Thyroid gland (tissue), 4 donors: ENCODE results near the gene ATAD3C. TPM values are rescaled to one million over a fixed set of nuclear protein-coding genes. Genes with fewer than 3 reads are reported as not detected.

Experiments
- DNase-seq, 2 donors: peaks; one replicate each; pipeline ENCODE4 v3.0.0-alpha.2; 2019
- H3K27ac ChIP-seq, 3 donors: fragments of 200-600 bp; sonication (generic); 1 replicate in 2 of 3; 2 replicates in 1 of 3; pipeline ENCODE4 v1.5.1; 2016 to 2019; ENCODE audit warnings: mild to moderate bottlenecking in 1 of 3, moderate library complexity in 1 of 3
- H3K27me3 ChIP-seq: fragments of 200-600 bp; sonication (generic); one replicate; pipeline ENCODE4 v1.5.1; 2019
- H3K36me3 ChIP-seq, 2 donors: fragments of 200-600 bp; sonication (generic); one replicate each; pipeline ENCODE4 v1.5.1; 2016 to 2019
- H3K4me1 ChIP-seq, 2 donors: fragments of 200-600 bp; sonication (generic); one replicate each; pipeline ENCODE4 v1.5.1; 2017 to 2019
- H3K4me3 ChIP-seq, 3 donors: fragments of 200-600 bp; sonication (generic); replicated peaks in 1 of 3; 1 replicate in 2 of 3; 2 replicates in 1 of 3; pipeline ENCODE4 v1.5.1; 2016; ENCODE audit warnings: mild to moderate bottlenecking in 1 of 3
- H3K9me3 ChIP-seq: fragments of 200-600 bp; sonication (generic); one replicate; pipeline ENCODE4 v1.5.1; 2017
- POLR2A ChIP-seq, 2 donors: fragments of 450-650 bp; IDR thresholded peaks; one replicate each; pipeline ENCODE4 v1.6.1; 2017; ENCODE audit warnings: antibody characterized with exemption in 2 of 2, mild to moderate bottlenecking in 2 of 2, moderate library complexity in 1 of 2
- WGBS, 2 donors: methylation state at CpG; one replicate each; pipeline ENCODE4 v1.1.5; 2017; 5-methylcytosine and 5-hydroxymethylcytosine counted together
- intact Hi-C: fragments of 100-400 bp; cut with DNase I; formaldehyde crosslinking; loops from one replicate; pipeline ENCODE4 v1.15.1; 2023
- total RNA-seq, 4 donors: library from RNA; depleted of rRNA; stranded (reverse); fragments of >200 nt; gene quantifications; one replicate each; pipeline ENCODE4 v1.2.3, GENCODE V29; 2016
- TF ChIP-seq, protein P1 (sequence below), 6 experiments: fragments of 200-600 bp in 3 of 6; fragments of 450-650 bp in 3 of 6; sonication (generic) in 3 of 6; IDR thresholded peaks; one replicate each; pipeline ENCODE4 v1.5.1; 2016 to 2019; ENCODE audit warnings: antibody characterized with exemption in 6 of 6, mild to moderate bottlenecking in 2 of 6, inconsistent platforms in 1 of 6, moderate library complexity in 1 of 6

Gene ATAD3C
- total RNA-seq, 4 donors from 2014 or later: 4.9 to 29.9 (median 15.1) TPM

DNA sequence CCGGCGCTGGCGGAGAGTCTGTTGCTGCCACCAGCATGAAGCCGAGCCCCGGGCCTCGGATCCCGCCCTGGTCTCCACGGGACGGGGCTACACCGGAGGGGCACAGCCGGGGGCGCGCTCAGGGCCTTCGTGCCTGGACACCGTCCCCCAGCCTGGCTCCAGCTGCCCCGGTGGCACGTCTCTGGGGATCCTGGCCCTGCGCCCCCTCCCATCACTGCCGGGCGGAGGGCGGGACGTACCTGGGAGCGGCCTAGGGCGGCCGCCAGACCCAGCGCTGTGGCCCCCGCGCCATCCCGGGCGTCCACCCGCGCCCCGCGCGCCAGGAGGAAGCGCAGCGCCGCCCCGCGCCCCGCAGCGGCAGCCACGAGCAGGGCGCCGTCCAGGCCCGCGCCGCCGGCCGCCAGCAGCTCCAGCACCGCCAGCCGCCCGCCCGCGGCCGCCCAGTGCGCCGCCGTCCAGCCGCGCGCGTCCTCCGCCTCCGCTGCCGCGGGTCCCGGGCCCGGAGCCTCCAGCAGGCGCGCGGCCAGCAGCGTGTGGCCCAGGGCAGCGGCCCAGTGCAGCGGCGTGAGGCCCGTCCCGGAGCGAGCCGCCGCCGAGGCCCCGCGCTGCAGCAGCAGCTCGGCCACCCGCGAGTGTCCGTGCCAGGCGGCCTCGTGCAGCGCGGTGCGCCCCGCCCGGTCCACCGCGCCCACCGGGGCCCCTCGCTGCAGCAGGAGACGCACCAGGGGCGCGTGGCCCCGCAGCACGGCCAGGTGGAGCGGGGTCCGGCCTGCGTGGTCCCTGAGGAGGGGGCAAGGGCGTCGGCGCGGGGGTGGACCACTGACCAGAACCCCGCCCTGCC lies 29.5 kb upstream of the ATAD3C start:
- Histone ChIP-seq H3K4me3 (no peak overlapping the region), H3K36me3 (no peaks in the 10 kb centered on the region), H3K27me3 (no peaks in the 10 kb centered on the region), H3K9me3 (no peaks in the 10 kb centered on the region), H3K27ac (peak overlapping the region in 1 of 3 donors; percentile 38), H3K4me1 (peaks cover 0 to 6% of the 10 kb centered on the region in 2 donors)
- TF ChIP-seq, protein P1, sequence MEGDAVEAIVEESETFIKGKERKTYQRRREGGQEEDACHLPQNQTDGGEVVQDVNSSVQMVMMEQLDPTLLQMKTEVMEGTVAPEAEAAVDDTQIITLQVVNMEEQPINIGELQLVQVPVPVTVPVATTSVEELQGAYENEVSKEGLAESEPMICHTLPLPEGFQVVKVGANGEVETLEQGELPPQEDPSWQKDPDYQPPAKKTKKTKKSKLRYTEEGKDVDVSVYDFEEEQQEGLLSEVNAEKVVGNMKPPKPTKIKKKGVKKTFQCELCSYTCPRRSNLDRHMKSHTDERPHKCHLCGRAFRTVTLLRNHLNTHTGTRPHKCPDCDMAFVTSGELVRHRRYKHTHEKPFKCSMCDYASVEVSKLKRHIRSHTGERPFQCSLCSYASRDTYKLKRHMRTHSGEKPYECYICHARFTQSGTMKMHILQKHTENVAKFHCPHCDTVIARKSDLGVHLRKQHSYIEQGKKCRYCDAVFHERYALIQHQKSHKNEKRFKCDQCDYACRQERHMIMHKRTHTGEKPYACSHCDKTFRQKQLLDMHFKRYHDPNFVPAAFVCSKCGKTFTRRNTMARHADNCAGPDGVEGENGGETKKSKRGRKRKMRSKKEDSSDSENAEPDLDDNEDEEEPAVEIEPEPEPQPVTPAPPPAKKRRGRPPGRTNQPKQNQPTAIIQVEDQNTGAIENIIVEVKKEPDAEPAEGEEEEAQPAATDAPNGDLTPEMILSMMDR (IDR thresholded peaks at IDR 0.05): peak in 1 of 6 experiments; percentile 26
- TF ChIP-seq POLR2A (IDR thresholded peaks at IDR 0.05): no peak
- 34% methylated on average over 13 of the region's 112 CpGs; no CpG with 5 or more reads in 1 of the 2 donors for WGBS, 2 donors
- DNase-seq: peak in 1 of 2 donors; percentile 17
- intact Hi-C loops: no loop called here

DNA sequence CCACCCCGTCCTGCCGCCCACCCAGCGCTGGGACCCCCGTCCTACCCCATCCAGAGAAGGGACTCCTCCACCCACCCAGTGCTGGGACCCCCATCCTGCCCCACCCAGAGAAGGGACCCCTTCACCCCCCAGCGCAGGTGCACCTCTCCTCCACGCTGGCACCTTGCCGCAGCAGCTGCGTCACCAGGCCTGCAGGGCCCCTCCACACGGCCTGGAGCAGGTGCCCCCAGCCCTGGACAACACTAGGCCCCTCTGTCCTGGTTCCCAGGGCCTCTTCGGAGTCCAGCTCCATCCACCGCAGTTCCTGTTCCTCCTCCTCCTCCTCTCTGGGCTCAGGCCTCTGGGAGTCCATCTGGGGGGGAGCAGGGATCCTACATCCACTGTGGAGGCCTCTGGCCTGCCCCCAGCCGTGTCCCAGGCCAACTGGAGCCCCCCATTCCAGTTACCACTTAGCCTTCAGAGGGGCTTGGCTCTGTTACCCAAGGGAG lies 28.8 kb upstream of the ATAD3C start:
- 66% methylated on average over 7 of the region's 12 CpGs; no CpG with 5 or more reads in 1 of the 2 donors for WGBS, 2 donors
- Histone ChIP-seq H3K9me3 (no peaks in the 10 kb centered on the region), H3K27ac (no peak overlapping the region), H3K36me3 (no peaks in the 10 kb centered on the region), H3K4me3 (no peak overlapping the region), H3K4me1 (peaks cover 0 to 6% of the 10 kb centered on the region in 2 donors), H3K27me3 (no peaks in the 10 kb centered on the region)
- DNase-seq: no peak
- no peak for TF ChIP-seq POLR2A (IDR thresholded peaks at IDR 0.05)
- TF ChIP-seq, protein P1 (IDR thresholded peaks at IDR 0.05): no peak
- intact Hi-C loops: no loop called here

DNA sequence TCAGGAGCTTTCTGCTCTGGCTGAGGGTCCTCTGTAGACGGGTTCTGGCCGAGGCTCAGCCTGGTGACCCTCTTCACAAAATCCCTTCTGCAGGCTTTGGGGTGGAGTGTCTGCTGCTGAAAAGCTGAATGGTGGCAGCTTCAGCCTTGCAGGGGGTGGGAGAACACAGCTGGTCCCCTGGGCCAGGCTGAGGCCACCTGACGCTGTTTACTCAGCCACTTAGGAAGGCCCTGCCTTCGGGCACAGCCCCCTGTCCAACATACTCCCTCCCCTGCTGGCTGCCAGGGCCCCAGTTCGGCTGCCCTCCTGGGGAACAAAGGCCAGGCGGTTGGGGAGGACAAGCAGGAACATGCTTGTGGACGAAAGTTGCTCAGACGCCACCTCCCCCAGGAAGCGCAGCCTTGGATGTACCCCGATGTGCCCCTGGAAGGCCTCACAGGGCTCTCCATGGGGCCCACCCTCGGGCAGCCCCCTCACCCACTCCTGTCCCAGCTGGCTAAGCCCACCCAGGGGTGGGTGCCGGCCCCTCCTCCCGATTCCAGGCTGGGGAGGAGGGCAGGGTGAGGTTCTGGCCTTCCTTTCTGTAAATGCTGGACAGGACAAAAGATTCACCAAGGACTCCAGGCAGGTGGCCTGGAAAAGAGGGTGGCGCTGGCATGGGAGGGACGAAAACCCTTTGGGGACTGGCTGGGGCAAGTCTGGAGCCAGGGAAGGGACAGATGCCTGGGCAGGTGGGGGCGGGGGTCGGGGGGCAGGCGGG lies 28.2 kb upstream of the ATAD3C start, which contains the start of gene ANKRD65:
Gene ANKRD65 (minus strand): TSS at position 130 of the 760 bp plus-strand sequence. CDS start 271 bp downstream, outside the sequence.
- no peak within 1 kb of the TSS for H3K4me3 ChIP-seq
- intact Hi-C loops: no loop called here
- no peaks in the 10 kb centered on the region for H3K36me3 ChIP-seq
- no peak for TF ChIP-seq POLR2A (IDR thresholded peaks at IDR 0.05)
- TF ChIP-seq, protein P1 (IDR thresholded peaks at IDR 0.05): no peak
- H3K4me1 ChIP-seq: peaks cover 0 to 6% of the 10 kb centered on the region in 2 donors
- H3K27ac ChIP-seq: no peak within 1 kb of the TSS
- no peaks in the 10 kb centered on the region for H3K9me3 ChIP-seq
- H3K27me3 ChIP-seq: no peaks in the 10 kb centered on the region
- WGBS, 2 donors: 71 to 78% methylated on average over 14 to 15 of the region's 18 CpGs
- no peak for DNase-seq

DNA sequence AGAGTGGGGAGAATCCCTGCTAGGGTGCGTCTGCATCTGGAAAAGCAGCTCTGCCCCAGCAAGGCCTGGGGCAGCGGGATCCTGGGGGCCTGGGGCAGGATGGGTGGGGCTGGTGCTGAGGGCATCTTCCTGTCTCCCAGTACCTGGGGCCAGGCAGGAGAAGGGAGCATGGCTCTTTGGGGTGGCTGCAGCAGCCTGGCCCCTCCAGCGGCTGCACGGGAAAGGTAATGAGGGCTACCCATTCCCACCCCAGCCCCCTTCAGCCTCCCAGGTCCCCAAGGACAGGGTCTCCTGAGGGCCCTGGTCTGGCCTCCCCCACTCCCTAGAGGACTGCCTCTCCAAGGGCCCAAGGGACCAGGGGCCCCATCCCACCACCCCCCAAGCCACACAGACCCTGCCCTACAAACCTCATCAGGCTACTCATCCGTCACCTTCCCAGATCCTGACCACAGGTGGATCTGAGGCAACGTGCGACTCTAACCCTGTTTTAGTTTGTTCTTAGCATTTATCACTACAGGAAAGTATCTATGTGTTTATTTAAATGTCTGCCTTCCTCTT lies 27.5 kb upstream of the ATAD3C start:
- no peak overlapping the region for H3K27ac ChIP-seq

More for the DNA sequence above, 27.5 kb upstream of the ATAD3C start:
- Histone ChIP-seq H3K36me3 (no peaks in the 10 kb centered on the region), H3K27me3 (no peaks in the 10 kb centered on the region), H3K4me1 (peaks cover 0 to 6% of the 10 kb centered on the region in 2 donors), H3K4me3 (no peak overlapping the region), H3K9me3 (no peaks in the 10 kb centered on the region)
- TF ChIP-seq, protein P1 (IDR thresholded peaks at IDR 0.05): no peak
- no peak for TF ChIP-seq POLR2A (IDR thresholded peaks at IDR 0.05)
- intact Hi-C loops: no loop called here
- no peak for DNase-seq
- WGBS, 2 donors: 83 to 84% methylated on average over 7 of the region's 7 CpGs
